BE2C (cell line): ENCODE measurements around the gene DSG2.
"Not testable (repeated sequence)": the region's sequence is repeated elsewhere in the genome, so short reads cannot be mapped to it uniquely, and the experiment has no call there.

ENCODE experiments used
- DNase-seq: peaks from one replicate; pipeline ENCODE4 v3.0.0-alpha.2; 2020
- H3K27me3 ChIP-seq: fragments of 250-450 bp; sonication (Bioruptor Pico); 2 replicates; pipeline ENCODE4 v1.5.1; 2020; ENCODE audit warnings: mild to moderate bottlenecking
- H3K36me3 ChIP-seq: fragments of 250-450 bp; sonication (Bioruptor Pico); 2 replicates; pipeline ENCODE4 v1.5.1; 2020; ENCODE audit warnings: mild to moderate bottlenecking
- H3K4me1 ChIP-seq: fragments of 250-450 bp; sonication (Bioruptor Pico); 2 replicates; pipeline ENCODE4 v1.5.1; 2020
- H3K4me3 ChIP-seq: 2 replicates; pipeline ENCODE4 v1.5.1; 2011; ENCODE audit warnings: low read depth, low read length
- H3K9me3 ChIP-seq: fragments of 250-450 bp; sonication (Bioruptor Pico); 2 replicates; pipeline ENCODE4 v1.5.1; 2020
- CTCF ChIP-seq: IDR thresholded peaks from 2 replicates; pipeline ENCODE4 v1.5.1; 2012; ENCODE audit warnings: mild to moderate bottlenecking, low read depth, low read length

DSG2 gene

GRCh38 chr18:31505156-31505555 is 7.2 kb downstream of the DSG2 start:
- DNase-seq = no peak
- Histone ChIP-seq H3K4me3 (no peak overlapping the region), H3K4me1 (no peaks in the 10 kb centered on the region), H3K9me3 (no peaks in the 10 kb centered on the region), H3K36me3 (no peaks in the 10 kb centered on the region), H3K27me3 (peaks cover 3% of the 10 kb centered on the region; the same call in 1 of the 2 replicates)
- no peak for TF ChIP-seq CTCF

GRCh38 chr18:31506024-31506742 is 8.2 kb downstream of the DSG2 start:
- DNase-seq = no peak
- H3K4me1 ChIP-seq = no peaks in the 10 kb centered on the region
- H3K36me3 ChIP-seq = no peaks in the 10 kb centered on the region
- TF ChIP-seq CTCF = peak; percentile 13; the same call in 1 of the 2 replicates
- H3K4me3 ChIP-seq = no peak overlapping the region
- H3K9me3 ChIP-seq = no peaks in the 10 kb centered on the region
- no peaks in the 10 kb centered on the region for H3K27me3 ChIP-seq

GRCh38 chr18:31507124-31507523 is 9.1 kb downstream of the DSG2 start:
- not testable (repeated sequence) for H3K9me3 ChIP-seq, H3K36me3 ChIP-seq, DNase-seq, H3K4me3 ChIP-seq, H3K27me3 ChIP-seq, H3K4me1 ChIP-seq

GRCh38 chr18:31508781-31509180 is 10.8 kb downstream of the DSG2 start:
- no peaks in the 10 kb centered on the region for H3K27me3 ChIP-seq
- H3K4me1 ChIP-seq = no peaks in the 10 kb centered on the region
- no peaks in the 10 kb centered on the region for H3K36me3 ChIP-seq
- no peak for TF ChIP-seq CTCF
- DNase-seq = no peak
- H3K9me3 ChIP-seq = no peaks in the 10 kb centered on the region
- no peak overlapping the region for H3K4me3 ChIP-seq

GRCh38 chr18:31509571-31509970 is 11.6 kb downstream of the DSG2 start:
- DNase-seq = no peak
- no peaks in the 10 kb centered on the region for H3K4me1 ChIP-seq
- no peaks in the 10 kb centered on the region for H3K36me3 ChIP-seq

GRCh38 chr18:31510319-31510718 is 12.3 kb downstream of the DSG2 start:
- no peak for TF ChIP-seq CTCF
- Histone ChIP-seq H3K4me1 (no peaks in the 10 kb centered on the region), H3K4me3 (no peak overlapping the region), H3K27me3 (no peaks in the 10 kb centered on the region), H3K9me3 (no peaks in the 10 kb centered on the region), H3K36me3 (no peaks in the 10 kb centered on the region)
- no peak for DNase-seq

More at GRCh38 chr18:31509571-31509970, 11.6 kb downstream of the DSG2 start:
- H3K9me3 ChIP-seq = no peaks in the 10 kb centered on the region
- TF ChIP-seq CTCF = no peak
- no peaks in the 10 kb centered on the region for H3K27me3 ChIP-seq
- no peak overlapping the region for H3K4me3 ChIP-seq
